Fibroblast of lung (primary cell): ENCODE data around the gene KRT8. TPM values are rescaled to one million over a fixed set of nuclear protein-coding genes. Genes with fewer than 3 reads are reported as not detected.

ENCODE experiments used
- DNase-seq, 2 donors: peaks; one replicate each; pipeline versions ENCODE4 v3.0.0 to v3.0.0-alpha.2; 2010; ENCODE audit warnings: low read depth in 2 of 2
- H2AFZ ChIP-seq: 2 replicates; pipeline ENCODE4 v1.5.1; 2012; ENCODE audit warnings: low read length, control low read depth, inconsistent platforms
- H3K27ac ChIP-seq: 2 replicates; pipeline ENCODE4 v1.5.1; 2011; ENCODE audit warnings: low read length, control low read depth; ENCODE audit not compliant: insufficient read depth
- H3K27me3 ChIP-seq: 2 replicates; pipeline ENCODE4 v1.5.1; 2011; ENCODE audit warnings: mild to moderate bottlenecking, low read length; ENCODE audit not compliant: control insufficient read depth, insufficient read depth
- H3K36me3 ChIP-seq: 2 replicates; pipeline ENCODE4 v1.5.1; 2011; ENCODE audit warnings: low read length; ENCODE audit not compliant: control insufficient read depth, insufficient read depth
- H3K4me1 ChIP-seq: 2 replicates; pipeline ENCODE4 v1.5.1; 2011; ENCODE audit warnings: low read length; ENCODE audit not compliant: control insufficient read depth, insufficient read depth; ENCODE audit errors: extremely low read depth
- H3K4me2 ChIP-seq: 2 replicates; pipeline ENCODE4 v1.5.1; 2011; ENCODE audit warnings: low read length, control low read depth; ENCODE audit not compliant: insufficient read depth; ENCODE audit errors: extremely low read depth
- H3K4me3 ChIP-seq, 4 experiments: fragments of 200-600 bp in 1 of 4; sonication (generic) in 1 of 4; replicated peaks in 1 of 4; 2 replicates each; pipeline ENCODE4 v1.5.1; 2011 to 2016; ENCODE audit warnings: low read length in 4 of 4, low read depth in 3 of 4, mild to moderate bottlenecking in 3 of 4, control low read depth in 2 of 4, inconsistent platforms in 1 of 4, mixed read lengths in 1 of 4; ENCODE audit not compliant: insufficient read depth in 1 of 4; ENCODE audit errors: control extremely low read depth in 1 of 4
- H3K79me2 ChIP-seq: 2 replicates; pipeline ENCODE4 v1.5.1; 2012; ENCODE audit warnings: mild to moderate bottlenecking, low read length, inconsistent platforms; ENCODE audit not compliant: control insufficient read depth, insufficient read depth
- H3K9ac ChIP-seq: 2 replicates; pipeline ENCODE4 v1.5.1; 2011; ENCODE audit warnings: mild to moderate bottlenecking, low read length, control low read depth; ENCODE audit not compliant: insufficient read depth
- H3K9me3 ChIP-seq: 2 replicates; pipeline ENCODE4 v1.5.1; 2012; ENCODE audit warnings: low read depth, low read length; ENCODE audit not compliant: control insufficient read depth, insufficient read depth
- H4K20me1 ChIP-seq: 2 replicates; pipeline ENCODE4 v1.5.1; 2011; ENCODE audit warnings: low read length; ENCODE audit not compliant: control insufficient read depth, insufficient read depth; ENCODE audit errors: extremely low read depth
- CTCF ChIP-seq, 2 donors: IDR thresholded peaks in 1 of 2; conservative IDR thresholded peaks in 1 of 2; 1 replicate in 1 of 2; 2 replicates in 1 of 2; pipeline ENCODE4 v1.5.1; 2011 to 2012; ENCODE audit warnings: low read length in 2 of 2, control low read depth in 1 of 2, inconsistent platforms in 1 of 2, low read depth in 1 of 2, mild to moderate bottlenecking in 1 of 2
- EZH2 ChIP-seq: IDR thresholded peaks from 2 replicates; pipeline ENCODE4 v1.5.1; 2012; ENCODE audit warnings: low read length, control low read depth, mild to moderate bottlenecking; ENCODE audit errors: missing control alignments
- polyA plus RNA-seq, 2 donors: library from polyadenylated mRNA; depleted of rRNA in 1 of 2; stranded (reverse) in 1 of 2; unstranded in 1 of 2; fragments of >200 nt; gene quantifications; 2 replicates each; pipeline ENCODE4 v1.2.1, GENCODE V29; 2011 to 2012; ENCODE audit warnings: missing spikeins in 1 of 2
- total RNA-seq: library from RNA; depleted of rRNA; stranded (reverse); fragments of >200 nt; gene quantifications from 2 replicates; pipeline ENCODE4 v1.2.1, GENCODE V29; 2014

Gene KRT8
- total and polyA plus RNA-seq, 2 donors (not counting 1 experiment from before 2014, with no cell fraction given), result 0.66 to 16.3 TPM

GRCh38 chr12:52942901-52943181, 38.0 kb upstream of the KRT8 start:
- Histone ChIP-seq H3K4me3 (no peak overlapping the region), H3K79me2 (no peaks in the 10 kb centered on the region), H3K4me1 (no peaks in the 10 kb centered on the region), H2AFZ (no peak overlapping the region), H3K27ac (no peak overlapping the region), H3K9ac (no peak overlapping the region), H4K20me1 (no peaks in the 10 kb centered on the region), H3K27me3 (peaks cover 2% of the 10 kb centered on the region), H3K4me2 (no peak overlapping the region), H3K36me3 (no peaks in the 10 kb centered on the region), H3K9me3 (no peaks in the 10 kb centered on the region)
- DNase-seq, result no peak
- TF ChIP-seq EZH2, result no peak
- no peak for TF ChIP-seq CTCF (conservative IDR thresholded peaks at IDR 0.05 in 1 of 2, IDR thresholded peaks at IDR 0.05 in 1 of 2; ENCODE audit: low read depth in 1 of 2, low read length in 2 of 2)

- Histone ChIP-seq H3K9me3 (no peaks in the 10 kb centered on the region), H2AFZ (no peak overlapping the region), H3K9ac (no peak overlapping the region), H3K4me3 (no peak overlapping the region), H3K27ac (no peak overlapping the region), H3K79me2 (no peaks in the 10 kb centered on the region), H3K27me3 (peaks cover 2% of the 10 kb centered on the region), H4K20me1 (no peaks in the 10 kb centered on the region), H3K4me1 (no peaks in the 10 kb centered on the region), H3K36me3 (no peaks in the 10 kb centered on the region), H3K4me2 (no peak overlapping the region)
- no peak for DNase-seq
- TF ChIP-seq EZH2, result no peak
- no peak for TF ChIP-seq CTCF (conservative IDR thresholded peaks at IDR 0.05 in 1 of 2, IDR thresholded peaks at IDR 0.05 in 1 of 2; ENCODE audit: low read depth in 1 of 2, low read length in 2 of 2)
Observed at GRCh38 chr12:52942066-52942900, 37.4 kb upstream of the KRT8 start.

GRCh38 chr12:52929538-52929937, 24.7 kb upstream of the KRT8 start:
- no peak for DNase-seq
- Histone ChIP-seq H3K27me3 (no peaks in the 10 kb centered on the region), H2AFZ (no peak overlapping the region), H3K9me3 (no peaks in the 10 kb centered on the region), H3K79me2 (no peaks in the 10 kb centered on the region), H3K27ac (no peak overlapping the region), H3K9ac (no peak overlapping the region), H4K20me1 (no peaks in the 10 kb centered on the region), H3K4me3 (no peak overlapping the region), H3K4me1 (peaks cover 15% of the 10 kb centered on the region), H3K4me2 (no peak overlapping the region), H3K36me3 (no peaks in the 10 kb centered on the region)
- no peak for TF ChIP-seq EZH2
- no peak for TF ChIP-seq CTCF (conservative IDR thresholded peaks at IDR 0.05 in 1 of 2, IDR thresholded peaks at IDR 0.05 in 1 of 2; ENCODE audit: low read depth in 1 of 2, low read length in 2 of 2)
